ENCODE measurements around the gene WARS2.

WARS2 gene

DNA sequence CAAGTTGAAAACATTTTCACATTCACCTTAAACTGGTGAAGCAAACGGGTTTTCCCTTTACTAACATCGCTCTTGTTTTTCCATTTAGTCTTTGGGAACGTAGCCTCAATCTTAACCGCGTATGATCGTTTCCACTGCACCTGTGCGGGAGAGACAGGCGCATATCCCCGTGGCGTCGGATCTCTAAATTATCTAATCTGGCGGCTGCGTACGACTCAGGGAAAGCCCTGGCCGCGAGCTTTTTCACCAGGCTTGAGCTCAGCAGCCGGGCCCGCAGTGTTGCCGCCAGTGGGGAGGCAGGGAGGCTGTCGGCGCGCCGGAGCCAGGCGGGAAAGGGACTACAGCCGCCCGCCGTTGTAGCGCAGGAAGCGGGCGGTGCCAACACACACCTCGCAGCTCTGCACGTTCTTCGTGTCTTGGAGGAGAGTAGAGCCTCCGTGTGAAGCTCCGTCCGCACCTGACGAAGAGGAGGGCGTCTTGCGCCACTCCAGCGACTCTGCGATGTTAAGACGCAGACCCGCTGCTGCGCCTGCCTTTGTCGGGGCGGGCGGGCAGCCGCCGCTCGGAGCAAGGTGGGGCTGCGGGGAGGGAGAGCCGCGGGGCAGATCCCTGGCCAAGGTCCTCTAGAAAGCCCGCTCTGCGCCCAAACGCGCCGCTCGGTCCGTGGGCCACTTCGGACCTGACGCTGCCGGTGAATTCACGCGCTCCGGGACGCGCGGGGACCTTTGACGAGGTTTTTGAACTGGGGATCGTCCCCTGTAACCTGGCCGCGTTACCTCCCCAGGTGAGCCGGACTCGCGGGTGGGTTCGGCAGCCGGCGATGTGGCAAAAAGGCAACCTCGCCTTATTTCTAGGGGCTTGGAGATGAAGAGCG, 133.8 kb downstream of the WARS2 start:
- DNase-seq (ENCODE audit: extremely low read depth, insufficient read length), result no peak
- Histone ChIP-seq H3K36me3 (ENCODE audit: control insufficient read depth, insufficient read depth, low read length) (no peaks in the 10 kb centered on the region), H3K4me3 (replicated peaks; ENCODE audit: low read depth, low read length) (no peak overlapping the region), H3K27me3 (replicated peaks; ENCODE audit: control insufficient read depth, insufficient read depth, low read length) (peaks cover 2% of the 10 kb centered on the region)
- TF ChIP-seq, protein P1, sequence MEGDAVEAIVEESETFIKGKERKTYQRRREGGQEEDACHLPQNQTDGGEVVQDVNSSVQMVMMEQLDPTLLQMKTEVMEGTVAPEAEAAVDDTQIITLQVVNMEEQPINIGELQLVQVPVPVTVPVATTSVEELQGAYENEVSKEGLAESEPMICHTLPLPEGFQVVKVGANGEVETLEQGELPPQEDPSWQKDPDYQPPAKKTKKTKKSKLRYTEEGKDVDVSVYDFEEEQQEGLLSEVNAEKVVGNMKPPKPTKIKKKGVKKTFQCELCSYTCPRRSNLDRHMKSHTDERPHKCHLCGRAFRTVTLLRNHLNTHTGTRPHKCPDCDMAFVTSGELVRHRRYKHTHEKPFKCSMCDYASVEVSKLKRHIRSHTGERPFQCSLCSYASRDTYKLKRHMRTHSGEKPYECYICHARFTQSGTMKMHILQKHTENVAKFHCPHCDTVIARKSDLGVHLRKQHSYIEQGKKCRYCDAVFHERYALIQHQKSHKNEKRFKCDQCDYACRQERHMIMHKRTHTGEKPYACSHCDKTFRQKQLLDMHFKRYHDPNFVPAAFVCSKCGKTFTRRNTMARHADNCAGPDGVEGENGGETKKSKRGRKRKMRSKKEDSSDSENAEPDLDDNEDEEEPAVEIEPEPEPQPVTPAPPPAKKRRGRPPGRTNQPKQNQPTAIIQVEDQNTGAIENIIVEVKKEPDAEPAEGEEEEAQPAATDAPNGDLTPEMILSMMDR (IDR thresholded peaks at IDR 0.05; ENCODE audit: insufficient read depth, low read length, poor library complexity, severe bottlenecking), result no peak

DNA sequence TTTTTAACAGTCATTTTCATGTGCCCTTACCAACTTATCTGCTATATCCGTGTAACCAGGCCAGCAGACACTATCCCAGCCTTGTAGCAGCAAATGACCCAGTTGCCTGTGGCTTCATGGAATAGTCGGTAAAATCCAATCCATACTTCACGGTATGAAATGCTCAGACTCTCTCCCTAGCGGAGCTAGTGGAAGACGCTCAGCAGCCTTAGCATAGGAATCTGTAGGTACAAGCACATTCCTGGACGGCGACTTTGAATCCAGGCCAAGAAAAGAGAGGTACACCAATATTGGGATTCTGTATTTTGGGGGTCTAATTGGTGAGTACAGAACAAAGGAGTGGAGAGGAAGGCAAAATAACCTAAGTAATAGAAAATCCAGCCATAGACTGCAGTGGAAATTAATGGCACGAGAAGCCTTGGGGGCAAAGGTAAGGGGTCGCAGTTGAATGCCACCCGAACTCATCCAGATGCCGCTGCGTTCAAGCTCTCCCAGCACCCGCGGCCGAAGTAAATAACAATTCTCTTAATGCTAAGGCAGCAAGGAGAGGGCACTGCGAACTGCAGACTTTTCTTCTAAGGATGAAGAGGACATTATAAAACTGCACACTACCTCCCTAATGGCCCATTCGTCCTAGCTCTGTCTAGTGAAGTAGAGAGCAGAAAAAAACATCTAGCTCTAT, 134.6 kb downstream of the WARS2 start:
- peaks cover 2% of the 10 kb centered on the region for H3K27me3 ChIP-seq (replicated peaks; ENCODE audit: control insufficient read depth, insufficient read depth, low read length)
- H3K4me3 ChIP-seq (replicated peaks; ENCODE audit: low read depth, low read length), result no peak overlapping the region
- TF ChIP-seq, protein P1 (IDR thresholded peaks at IDR 0.05; ENCODE audit: insufficient read depth, low read length, poor library complexity, severe bottlenecking), result no peak
- no peaks in the 10 kb centered on the region for H3K36me3 ChIP-seq (ENCODE audit: control insufficient read depth, insufficient read depth, low read length)
- DNase-seq (ENCODE audit: extremely low read depth, insufficient read length), result no peak

DNA sequence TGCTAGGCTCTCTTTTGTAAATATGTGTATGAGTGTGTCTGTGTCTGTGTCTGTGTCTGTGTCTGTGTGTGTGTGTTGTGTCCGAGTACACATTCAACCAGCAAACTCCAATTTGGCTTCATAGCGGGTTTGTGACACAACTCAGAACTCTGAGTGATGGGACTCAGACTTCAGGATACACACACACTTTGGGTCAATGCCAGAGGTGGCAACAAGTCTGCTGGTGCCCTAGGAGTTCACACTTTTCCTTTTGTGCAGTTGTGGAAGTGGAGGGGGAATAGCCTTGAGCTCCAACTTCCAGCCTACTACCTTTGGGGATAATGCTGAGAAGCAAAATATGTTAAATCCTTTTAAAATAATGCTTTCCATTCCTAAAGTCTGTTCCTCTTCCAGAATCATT, 135.7 kb downstream of the WARS2 start:
- Histone ChIP-seq H3K36me3 (ENCODE audit: control insufficient read depth, insufficient read depth, low read length) (no peaks in the 10 kb centered on the region), H3K27me3 (replicated peaks; ENCODE audit: control insufficient read depth, insufficient read depth, low read length) (peaks cover 2% of the 10 kb centered on the region), H3K4me3 (replicated peaks; ENCODE audit: low read depth, low read length) (no peak overlapping the region)
- DNase-seq (ENCODE audit: extremely low read depth, insufficient read length), result no peak
- TF ChIP-seq, protein P1 (IDR thresholded peaks at IDR 0.05; ENCODE audit: insufficient read depth, low read length, poor library complexity, severe bottlenecking), result no peak

DNA sequence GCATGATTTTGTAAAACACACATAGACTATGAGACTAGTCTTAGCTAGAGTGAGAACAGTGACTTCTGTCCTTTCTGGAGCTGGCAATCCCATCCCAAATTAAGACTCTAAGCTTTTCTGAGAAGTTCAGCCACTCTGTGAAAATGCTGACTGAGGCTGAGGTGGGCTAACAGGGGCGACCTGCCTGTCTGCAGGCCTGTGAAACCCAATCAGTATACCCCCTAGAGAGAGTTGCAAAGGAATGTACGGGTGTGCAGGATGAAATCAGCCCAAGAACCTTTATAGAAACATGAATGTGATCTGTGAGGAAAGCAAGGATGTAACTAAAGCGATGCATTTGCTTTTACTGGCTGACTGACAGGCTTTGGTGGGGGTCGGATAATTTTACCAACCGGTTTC, 136.3 kb downstream of the WARS2 start:
- Histone ChIP-seq H3K4me3 (replicated peaks; ENCODE audit: low read depth, low read length) (no peak overlapping the region), H3K36me3 (ENCODE audit: control insufficient read depth, insufficient read depth, low read length) (no peaks in the 10 kb centered on the region), H3K27me3 (replicated peaks; ENCODE audit: control insufficient read depth, insufficient read depth, low read length) (peaks cover 2% of the 10 kb centered on the region)
- TF ChIP-seq, protein P1 (IDR thresholded peaks at IDR 0.05; ENCODE audit: insufficient read depth, low read length, poor library complexity, severe bottlenecking), result no peak
- DNase-seq (ENCODE audit: extremely low read depth, insufficient read length), result no peak

DNA sequence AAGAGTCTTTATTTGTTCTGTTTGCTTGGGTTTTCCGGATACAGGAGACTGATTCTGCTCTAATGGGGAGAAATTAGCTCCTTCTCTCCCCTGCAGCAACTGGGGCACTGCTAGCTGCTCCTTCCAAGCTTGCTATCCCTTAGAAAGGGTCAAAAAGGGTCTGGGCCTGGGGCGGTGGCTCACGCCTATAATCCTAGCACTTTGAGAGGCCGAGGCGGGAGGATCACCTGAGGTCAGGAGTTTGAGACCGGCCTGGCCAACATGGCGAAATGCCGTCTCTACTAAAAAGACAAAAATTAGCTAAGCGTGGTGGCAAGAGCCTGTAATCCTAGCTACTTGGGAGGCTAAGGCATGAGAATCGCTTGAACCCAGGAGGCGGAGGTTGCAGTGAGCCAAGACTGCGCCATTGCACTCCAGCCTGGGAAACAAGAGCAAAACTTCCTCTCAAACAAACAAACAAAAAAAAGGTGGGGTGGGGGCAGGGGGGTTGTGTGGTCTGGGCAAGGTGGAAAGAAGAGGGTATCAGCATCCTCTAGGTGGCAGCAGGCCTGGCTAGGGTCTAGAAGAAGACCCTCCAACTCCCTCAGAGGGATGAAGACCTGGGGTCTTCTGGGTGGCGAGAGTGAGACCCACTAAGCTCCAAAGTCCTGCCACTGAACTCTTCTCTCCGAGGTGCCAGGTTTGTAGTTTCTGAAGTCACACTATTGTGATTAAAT, 136.9 kb downstream of the WARS2 start:
- no peak for DNase-seq (ENCODE audit: extremely low read depth, insufficient read length)
- Histone ChIP-seq H3K4me3 (replicated peaks; ENCODE audit: low read depth, low read length) (no peak overlapping the region), H3K27me3 (replicated peaks; ENCODE audit: control insufficient read depth, insufficient read depth, low read length) (peaks cover 2% of the 10 kb centered on the region), H3K36me3 (ENCODE audit: control insufficient read depth, insufficient read depth, low read length) (no peaks in the 10 kb centered on the region)
- TF ChIP-seq, protein P1 (IDR thresholded peaks at IDR 0.05; ENCODE audit: insufficient read depth, low read length, poor library complexity, severe bottlenecking), result no peak

All from GM06990 (cell line).